GM18499 (cell line): ENCODE data around the gene LCTL.
"Not testable (repeated sequence)": the region's sequence is repeated elsewhere in the genome, so short reads cannot be mapped to it uniquely, and the experiment has no call there.

Experiments used
- ATAC-seq: cut with Tn5 transposase; IDR thresholded peaks from one replicate; pipeline ENCODE4 v1.9.1; 2021; ENCODE audit warnings: moderate number of reproducible peaks; ENCODE audit not compliant: insufficient read depth, unreplicated experiment

LCTL gene

GRCh38 chr15:66503780-66504562 lies 61.8 kb downstream of the LCTL start:
- ATAC-seq: no peak

- ATAC-seq: not testable (repeated sequence)
Observed at GRCh38 chr15:66503041-66503648, 62.7 kb downstream of the LCTL start.

GRCh38 chr15:66502491-66502890 lies 63.3 kb downstream of the LCTL start:
- no peak for ATAC-seq

GRCh38 chr15:66500346-66500745 lies 65.5 kb downstream of the LCTL start:
- ATAC-seq: not testable (repeated sequence)

- no peak for ATAC-seq
Observed at GRCh38 chr15:66498501-66499386, 67.1 kb downstream of the LCTL start.
